Hematopoietic multipotent progenitor cell treated with erythropoietin and hydrocortisone succinate and interleukin-3 and kit ligand, for 4 days (in vitro differentiated cells): ENCODE measurements around the gene USH2A.

ENCODE experiments used
- DNase-seq: peaks from one replicate; pipeline ENCODE4 v3.0.0-alpha.2; 2015

USH2A gene

GRCh38 chr1:215900684-215901083 is 522.6 kb downstream of the USH2A start:
- no peak for DNase-seq

GRCh38 chr1:215899901-215900300 is 523.3 kb downstream of the USH2A start:
- no peak for DNase-seq

GRCh38 chr1:215895893-215896292 is 527.4 kb downstream of the USH2A start:
- no peak for DNase-seq

GRCh38 chr1:215895276-215895675 is 528.0 kb downstream of the USH2A start:
- peak; percentile 37 for DNase-seq

GRCh38 chr1:215894617-215895016 is 528.6 kb downstream of the USH2A start:
- DNase-seq: no peak

GRCh38 chr1:215891266-215892057 is 531.8 kb downstream of the USH2A start:
- no peak for DNase-seq

GRCh38 chr1:215890438-215890837 is 532.8 kb downstream of the USH2A start:
- DNase-seq: no peak

- DNase-seq: no peak
Measured at GRCh38 chr1:215889871-215890270, 533.4 kb downstream of the USH2A start.

GRCh38 chr1:215888159-215888558 is 535.1 kb downstream of the USH2A start:
- no peak for DNase-seq

GRCh38 chr1:215887627-215888026 is 535.6 kb downstream of the USH2A start:
- DNase-seq: no peak

GRCh38 chr1:215883004-215883403 is 540.2 kb downstream of the USH2A start:
- DNase-seq: no peak

GRCh38 chr1:215878843-215879242 is 544.4 kb downstream of the USH2A start:
- DNase-seq: no peak

GRCh38 chr1:215878128-215878527 is 545.1 kb downstream of the USH2A start:
- DNase-seq: no peak

GRCh38 chr1:215877452-215877951 is 545.7 kb downstream of the USH2A start:
- no peak for DNase-seq

- DNase-seq: no peak
Measured at GRCh38 chr1:215875712-215876111, 547.5 kb downstream of the USH2A start.

- no peak for DNase-seq
Measured at GRCh38 chr1:215875236-215875635, 548.0 kb downstream of the USH2A start.

- DNase-seq: no peak
Measured at GRCh38 chr1:215872658-215873057, 550.6 kb downstream of the USH2A start.

- DNase-seq: no peak
Measured at GRCh38 chr1:215868500-215868899, 554.7 kb downstream of the USH2A start.

GRCh38 chr1:215865060-215865459 is 558.2 kb downstream of the USH2A start:
- DNase-seq: no peak

GRCh38 chr1:215863796-215864195 is 559.5 kb downstream of the USH2A start:
- peak; percentile 5 for DNase-seq

GRCh38 chr1:215860833-215861232 is 562.4 kb downstream of the USH2A start:
- no peak for DNase-seq

- DNase-seq: no peak
Measured at GRCh38 chr1:215857317-215857716, 565.9 kb downstream of the USH2A start.

- no peak for DNase-seq
Measured at GRCh38 chr1:215845234-215845891, 577.9 kb downstream of the USH2A start.

- no peak for DNase-seq
Measured at GRCh38 chr1:215844777-215845176, 578.5 kb downstream of the USH2A start.
